HEK293T (cell line): Measurements from ENCODE around the gene SGMS1.
"Not testable (repeated sequence)": the region's sequence is repeated elsewhere in the genome, so short reads cannot be mapped to it uniquely, and the experiment has no call there.

Source experiments
- CTCF ChIA-PET: fragments of 350-600 bp; formaldehyde crosslinking; extraction: SDS; loops from one replicate; lab custom pipeline; 2021; ENCODE audit warnings: antibody characterized with exemption, inconsistent platforms; lab: Yijun Ruan, JAX
- POLR2A ChIA-PET: fragments of 350-600 bp; formaldehyde crosslinking; extraction: SDS; loops from one replicate; lab custom pipeline; 2020; ENCODE audit warnings: antibody characterized with exemption, inconsistent platforms; lab: Yijun Ruan, JAX
- DNase-seq: peaks from one replicate; pipeline ENCODE4 v3.0.0; 2012; ENCODE audit warnings: mixed read lengths; ENCODE audit errors: extremely low spot score
- ARNT ChIP-seq: fragments of 450-650 bp; IDR thresholded peaks from 2 replicates; pipeline ENCODE4 v1.6.1; 2017; ENCODE audit warnings: mild to moderate bottlenecking
- BHLHE40 ChIP-seq: fragments of 450-650 bp; IDR thresholded peaks from 2 replicates; pipeline ENCODE4 v1.6.1; 2016; ENCODE audit warnings: mild to moderate bottlenecking, moderate library complexity, borderline replicate concordance
- CTBP1 ChIP-seq: fragments of 450-650 bp; IDR thresholded peaks from 2 replicates; pipeline ENCODE4 v1.6.1; 2016; ENCODE audit warnings: borderline replicate concordance
- ELF4 ChIP-seq: fragments of 450-650 bp; IDR thresholded peaks from 2 replicates; pipeline ENCODE4 v1.6.1; 2017; ENCODE audit warnings: antibody characterized with exemption
- FOXA1 ChIP-seq: fragments of 450-650 bp; IDR thresholded peaks from 2 replicates; pipeline ENCODE4 v1.6.1; 2016; ENCODE audit warnings: mild to moderate bottlenecking
- FOXK2 ChIP-seq: fragments of 450-650 bp; IDR thresholded peaks from 2 replicates; pipeline ENCODE4 v1.6.1; 2016; ENCODE audit warnings: mild to moderate bottlenecking
- FOXM1 ChIP-seq: fragments of 450-650 bp; IDR thresholded peaks from 2 replicates; pipeline ENCODE4 v1.6.1; 2017; ENCODE audit warnings: mild to moderate bottlenecking, borderline replicate concordance
- HDGF ChIP-seq: fragments of 450-650 bp; IDR thresholded peaks from 2 replicates; pipeline ENCODE4 v1.6.1; 2017; ENCODE audit warnings: antibody characterized with exemption, borderline replicate concordance
- L3MBTL2 ChIP-seq: fragments of 450-650 bp; conservative IDR thresholded peaks from 2 replicates; pipeline ENCODE4 v1.6.1; 2016; ENCODE audit warnings: mild to moderate bottlenecking
- LEF1 ChIP-seq: fragments of 450-650 bp; IDR thresholded peaks from 2 replicates; pipeline ENCODE4 v1.6.1; 2017; ENCODE audit warnings: mild to moderate bottlenecking, borderline replicate concordance
- NFRKB ChIP-seq: fragments of 450-650 bp; IDR thresholded peaks from 2 replicates; pipeline ENCODE4 v1.6.1; 2016; ENCODE audit warnings: mild to moderate bottlenecking, moderate library complexity
- PKNOX1 ChIP-seq: fragments of 450-650 bp; IDR thresholded peaks from 2 replicates; pipeline ENCODE4 v1.6.1; 2016
- SP1 ChIP-seq: fragments of 450-650 bp; IDR thresholded peaks from 2 replicates; pipeline ENCODE4 v1.6.1; 2017
- SUZ12 ChIP-seq: fragments of 450-650 bp; IDR thresholded peaks from 2 replicates; pipeline ENCODE4 v1.6.1; 2016; ENCODE audit warnings: mild to moderate bottlenecking
- TARDBP ChIP-seq: fragments of 450-650 bp; IDR thresholded peaks from 2 replicates; pipeline ENCODE4 v1.6.1; 2016
- ZNF384 ChIP-seq: fragments of 450-650 bp; IDR thresholded peaks from 2 replicates; pipeline ENCODE4 v1.6.1; 2016

Gene SGMS1

GRCh38 chr10:50456719-50457118, 167.0 kb downstream of the SGMS1 start:
- TF ChIP-seq NFRKB (no peak), L3MBTL2 (no peak), FOXK2 (no peak), CTBP1 (no peak), SUZ12 (no peak), ELF4 (no peak), TARDBP (no peak), BHLHE40 (no peak), SP1 (no peak), FOXA1 (no peak), ARNT (no peak), HDGF (no peak), ZNF384 (no peak)
- no peak for DNase-seq
- ChIA-PET CTCF (no interaction called here), POLR2A (no interaction called here)

- POLR2A ChIA-PET = no interaction called here
- TF ChIP-seq HDGF = no peak
- TF ChIP-seq CTBP1 = no peak
- TF ChIP-seq TARDBP = no peak
- no peak for TF ChIP-seq NFRKB
- no peak for TF ChIP-seq SUZ12
- TF ChIP-seq ELF4 = no peak
- TF ChIP-seq PKNOX1 = no peak
- no peak for TF ChIP-seq FOXM1
- TF ChIP-seq LEF1 = no peak
- DNase-seq = no peak
- CTCF ChIA-PET = interaction anchor here (0.6 kb wide), 1 partner anchor 40 kb away, joined by 3 read pairs; no protein-coding TSS in a partner anchor
Measured at GRCh38 chr10:50453940-50454339, 169.8 kb downstream of the SGMS1 start.

- DNase-seq = no peak
- ChIA-PET POLR2A (no interaction called here), CTCF (no interaction called here)
- TF ChIP-seq HDGF (no peak), ZNF384 (no peak), TARDBP (no peak), SUZ12 (no peak), FOXK2 (no peak), CTBP1 (no peak), BHLHE40 (no peak), ELF4 (no peak), SP1 (no peak), FOXM1 (no peak), ARNT (no peak), FOXA1 (no peak), PKNOX1 (no peak)
Measured at GRCh38 chr10:50452603-50453002, 171.2 kb downstream of the SGMS1 start.

- no peak for DNase-seq
- ChIA-PET POLR2A (no interaction called here), CTCF (no interaction called here)
- TF ChIP-seq SP1 = no peak
- TF ChIP-seq FOXA1 = no peak
Measured at GRCh38 chr10:50447691-50448090, 176.1 kb downstream of the SGMS1 start.

GRCh38 chr10:50445777-50446176, 178.0 kb downstream of the SGMS1 start:
- DNase-seq, CTCF ChIA-PET, POLR2A ChIA-PET: not testable (repeated sequence)

- POLR2A ChIA-PET = no interaction called here
- TF ChIP-seq ELF4 (no peak), CTBP1 (no peak), BHLHE40 (no peak), L3MBTL2 (no peak), SUZ12 (no peak), NFRKB (no peak), PKNOX1 (no peak), HDGF (no peak), FOXA1 (no peak), LEF1 (no peak), FOXM1 (no peak), ZNF384 (no peak), ARNT (no peak), SP1 (no peak), TARDBP (no peak), FOXK2 (no peak)
- CTCF ChIA-PET = no interaction called here
- DNase-seq = no peak
Measured at GRCh38 chr10:50440489-50440888, 183.3 kb downstream of the SGMS1 start.

- ChIA-PET CTCF (no interaction called here), POLR2A (no interaction called here)
- DNase-seq = no peak
- TF ChIP-seq SP1 (no peak), L3MBTL2 (no peak), FOXA1 (no peak), BHLHE40 (no peak)
Measured at GRCh38 chr10:50439806-50440205, 183.9 kb downstream of the SGMS1 start.
